OCI-LY7 (cell line): Measurements from ENCODE around the gene MAZ. TPM values are rescaled to one million over a fixed set of nuclear protein-coding genes. Genes with fewer than 3 reads are reported as not detected.

Source experiments
- BruUV-seq: library from RNA; stranded (reverse); fragments of 400-500 nt; replicated peaks from 2 replicates; lab custom pipeline; 2021; lab: Mats Ljungman, UMichigan
- CTCF ChIA-PET: fragments of 300-600 bp; sonication (Branson Sonifier 250); formaldehyde crosslinking; loops from one replicate; lab custom pipeline; 2022; ENCODE audit warnings: antibody characterized with exemption; ENCODE audit not compliant: unreplicated experiment; lab: Charles Lee
- POLR2A ChIA-PET: fragments of 300-600 bp; sonication (Branson Sonifier 250); formaldehyde crosslinking; loops from one replicate; lab custom pipeline; 2022; ENCODE audit warnings: antibody characterized with exemption; lab: Charles Lee
- DNase-seq: peaks from one replicate; pipeline ENCODE4 v3.0.0-alpha.2; 2015; ENCODE audit warnings: low spot score
- H2AFZ ChIP-seq: fragments of 200-600 bp; sonication (generic), shearing (Covaris generic); 2 replicates; pipeline ENCODE4 v1.6.1; 2014; ENCODE audit warnings: mild to moderate bottlenecking, antibody characterized with exemption, low read length, moderate library complexity
- H3K27ac ChIP-seq: fragments of 200-600 bp; sonication (generic); 2 replicates; pipeline ENCODE4 v1.5.1; 2014; ENCODE audit warnings: mixed run types, low read depth, mild to moderate bottlenecking, moderate library complexity, low read length, inconsistent platforms; ENCODE audit not compliant: poor library complexity, severe bottlenecking
- H3K36me3 ChIP-seq: fragments of 200-600 bp; sonication (generic); 2 replicates; pipeline ENCODE4 v1.6.1; 2014; ENCODE audit warnings: mild to moderate bottlenecking, antibody characterized with exemption, low read length, moderate library complexity, mixed read lengths; ENCODE audit not compliant: insufficient read depth
- H3K4me1 ChIP-seq: fragments of 200-600 bp; sonication (generic); 2 replicates; pipeline ENCODE4 v1.5.1; 2014; ENCODE audit warnings: mild to moderate bottlenecking, low read length; ENCODE audit not compliant: insufficient read depth, poor library complexity, severe bottlenecking
- H3K4me2 ChIP-seq: fragments of 200-600 bp; sonication (generic); 2 replicates; pipeline ENCODE4 v1.6.1; 2014; ENCODE audit warnings: mild to moderate bottlenecking, low read length
- H3K4me3 ChIP-seq: fragments of 200-600 bp; sonication (generic); 2 replicates; pipeline ENCODE4 v1.5.1; 2014; ENCODE audit warnings: mild to moderate bottlenecking, low read depth, low read length; ENCODE audit not compliant: poor library complexity, severe bottlenecking
- H3K79me2 ChIP-seq: fragments of 200-600 bp; sonication (generic); 2 replicates; pipeline ENCODE4 v1.6.1; 2016; ENCODE audit warnings: low read depth, mild to moderate bottlenecking, low read length, moderate library complexity, mixed read lengths; ENCODE audit not compliant: insufficient read depth
- H3K9me2 ChIP-seq: fragments of 200-600 bp; sonication (generic); 2 replicates; pipeline ENCODE4 v1.6.1; 2016; ENCODE audit warnings: mild to moderate bottlenecking, low read length, mixed read lengths; ENCODE audit not compliant: insufficient read depth
- H3K9me3 ChIP-seq: fragments of 200-600 bp; sonication (generic); 2 replicates; pipeline ENCODE4 v1.6.1; 2014; ENCODE audit warnings: mild to moderate bottlenecking, mixed run types, low read length, mixed read lengths
- H4K20me1 ChIP-seq: fragments of 200-600 bp; sonication (generic); 2 replicates; pipeline ENCODE4 v1.6.1; 2014; ENCODE audit warnings: mild to moderate bottlenecking, antibody characterized with exemption, low read length, moderate library complexity, mixed read lengths; ENCODE audit not compliant: insufficient read depth
- CTCF ChIP-seq: fragments of 200-600 bp; sonication (generic); conservative IDR thresholded peaks from 2 replicates; pipeline ENCODE4 v1.5.1; 2014; ENCODE audit warnings: mild to moderate bottlenecking, antibody characterized with exemption, low read length, moderate library complexity, mixed read lengths
- EZH2phosphoT487 ChIP-seq: fragments of 200-600 bp; sonication (generic); IDR thresholded peaks from 2 replicates; pipeline ENCODE4 v1.6.1; 2018; ENCODE audit warnings: low read depth, borderline replicate concordance, mild to moderate bottlenecking, mixed run types, antibody characterized with exemption, low read length, moderate library complexity, mixed read lengths
- intact Hi-C: fragments of 100-400 bp; cut with micrococcal nuclease; formaldehyde crosslinking; loops from one replicate; pipeline ENCODE4 v1.10.0; 2022; ENCODE audit not compliant: unreplicated experiment
- total RNA-seq, 2 experiments: library from RNA; depleted of rRNA in 1 of 2; stranded (reverse); fragments of >200 nt in 1 of 2; shearing (Covaris generic) in 1 of 2; gene quantifications; 2 replicates each; pipeline ENCODE4 v1.2.3, GENCODE V29; 2014 to 2022

MAZ gene
- total RNA-seq, 2 experiments from 2014 or later, result 471 to 484 TPM

- Histone ChIP-seq H3K4me3 (no peak overlapping the region), H3K9me3 (no peaks in the 10 kb centered on the region), H2AFZ (no peak overlapping the region), H3K9me2 (no peaks in the 10 kb centered on the region), H4K20me1 (no peaks in the 10 kb centered on the region), H3K27ac (no peak overlapping the region), H3K36me3 (no peaks in the 10 kb centered on the region), H3K79me2 (no peaks in the 10 kb centered on the region), H3K4me1 (no peaks in the 10 kb centered on the region), H3K4me2 (no peak overlapping the region)
- intact Hi-C loops, result no loop called here
- BruUV-seq, result no TSS peak
- ChIA-PET POLR2A (no interaction called here), CTCF (no interaction called here)
- DNase-seq, result no peak
- no peak for TF ChIP-seq EZH2phosphoT487
- TF ChIP-seq CTCF, result no peak
Observed at GRCh38 chr16:29835926-29836325, 29.6 kb downstream of the MAZ start.

GRCh38 chr16:29836623-29837022 is 30.3 kb downstream of the MAZ start:
- POLR2A ChIA-PET, result no interaction called here
- CTCF ChIA-PET, result no interaction called here
- H3K9me3 ChIP-seq, result no peaks in the 10 kb centered on the region
- intact Hi-C loops, result no loop called here
- H3K9me2 ChIP-seq, result no peaks in the 10 kb centered on the region
- no peak overlapping the region for H3K4me3 ChIP-seq
- no peak overlapping the region for H2AFZ ChIP-seq
- TF ChIP-seq EZH2phosphoT487, result no peak
- no peak for TF ChIP-seq CTCF
- H3K27ac ChIP-seq, result no peak overlapping the region
- no peaks in the 10 kb centered on the region for H3K4me1 ChIP-seq
- no peak overlapping the region for H3K4me2 ChIP-seq
- no peaks in the 10 kb centered on the region for H3K79me2 ChIP-seq
- H4K20me1 ChIP-seq, result no peaks in the 10 kb centered on the region
- BruUV-seq, result no TSS peak
- DNase-seq, result no peak
- no peaks in the 10 kb centered on the region for H3K36me3 ChIP-seq

- Histone ChIP-seq H3K79me2 (no peaks in the 10 kb centered on the region), H4K20me1 (no peaks in the 10 kb centered on the region)
- no peak for DNase-seq
Observed at GRCh38 chr16:29837841-29838240, 31.5 kb downstream of the MAZ start.

More at GRCh38 chr16:29837841-29838240, 31.5 kb downstream of the MAZ start:
- intact Hi-C loops, result no loop called here
- Histone ChIP-seq H3K27ac (no peak overlapping the region), H3K9me3 (no peaks in the 10 kb centered on the region), H3K4me2 (no peak overlapping the region), H3K4me3 (no peak overlapping the region), H3K9me2 (no peaks in the 10 kb centered on the region), H2AFZ (no peak overlapping the region), H3K4me1 (no peaks in the 10 kb centered on the region), H3K36me3 (no peaks in the 10 kb centered on the region)
- TF ChIP-seq CTCF, result no peak
- no peak for TF ChIP-seq EZH2phosphoT487
- CTCF ChIA-PET, result no interaction called here
- POLR2A ChIA-PET, result interaction anchor here (0.6 kb wide), 1 partner anchor 21 kb away, joined by 3 read pairs; no protein-coding TSS in a partner anchor
- no TSS peak for BruUV-seq
